K562 (cell line): ENCODE results near the gene ABHD17C. TPM values are rescaled to one million over a fixed set of nuclear protein-coding genes. Genes with fewer than 3 reads are reported as not detected.

Experiments used
- CTCF ChIP-seq, 3 experiments: IDR thresholded peaks in 2 of 3; conservative IDR thresholded peaks in 1 of 3; 2 replicates each; pipeline ENCODE4 v1.5.1; 2011 to 2012; ENCODE audit warnings: low read length in 3 of 3, mild to moderate bottlenecking in 3 of 3, control low read depth in 2 of 3, improper control_type of control experiment in 1 of 3, inconsistent platforms in 1 of 3, low read depth in 1 of 3, mixed read lengths in 1 of 3, moderate library complexity in 1 of 3; ENCODE audit not compliant: insufficient read depth in 2 of 3
- E2F4 ChIP-seq: sonication (generic); formaldehyde crosslinking; IDR thresholded peaks from 2 replicates; pipeline ENCODE4 v1.8.0; 2022; ENCODE audit warnings: mild to moderate bottlenecking, low read depth, missing genetic modification reagents
- NCOA4 ChIP-seq: fragments of 450-650 bp; IDR thresholded peaks from 2 replicates; pipeline ENCODE4 v1.6.1; 2018; ENCODE audit warnings: mild to moderate bottlenecking; ENCODE audit not compliant: partially characterized antibody
- NCOA6 ChIP-seq: fragments of 450-650 bp; IDR thresholded peaks from 2 replicates; pipeline ENCODE4 v1.6.1; 2017; ENCODE audit warnings: mild to moderate bottlenecking
- NFXL1 ChIP-seq: fragments of 450-650 bp; formaldehyde crosslinking; IDR thresholded peaks from 2 replicates; pipeline ENCODE4 v1.4.0; 2021; ENCODE audit warnings: mild to moderate bottlenecking
- REST ChIP-seq, 2 experiments: fragments of 450-650 bp; formaldehyde crosslinking in 1 of 2; IDR thresholded peaks; 2 replicates each; pipeline versions ENCODE4 v1.4.0 to v1.6.1; 2014 to 2020; ENCODE audit warnings: mild to moderate bottlenecking in 2 of 2, borderline replicate concordance in 1 of 2, low read depth in 1 of 2
- SIRT6 ChIP-seq: IDR thresholded peaks from one replicate; pipeline ENCODE4 v1.6.1; 2012; ENCODE audit warnings: low read depth, mild to moderate bottlenecking, control low read depth, inconsistent platforms, low read length, moderate library complexity
- SMAD4 ChIP-seq: fragments of 250-450 bp; sonication (Bioruptor Pico); conservative IDR thresholded peaks from 2 replicates; pipeline ENCODE4 v1.8.0; 2021; ENCODE audit warnings: inconsistent platforms, mild to moderate bottlenecking, moderate library complexity
- SMC3 ChIP-seq: conservative IDR thresholded peaks from 2 replicates; pipeline ENCODE4 v1.6.1; 2011; ENCODE audit warnings: low read depth, low read length, improper control_type of control experiment; ENCODE audit not compliant: insufficient read depth
- ZNF197 ChIP-seq: fragments of 200-800 bp; sonication (Bioruptor generic); IDR thresholded peaks from 2 replicates; pipeline ENCODE4 v1.6.1; 2016; ENCODE audit warnings: low read depth, missing genetic modification characterization, missing compliant biosample characterization
- polyA plus RNA-seq, 8 experiments: library from polyadenylated mRNA; depleted of rRNA in 4 of 8; stranded (reverse) in 5 of 8; unstranded in 3 of 8; fragments of >200 nt; fragmentation: Nextera tagmentation in 2 of 8; fragmentation: Illumina TruSeq in 1 of 8; extraction: Ambion mirVana in 2 of 8; extraction: Trizol in 1 of 8; gene quantifications; 2 replicates each; pipeline versions ENCODE4 v1.2.1 to v1.2.3, GENCODE V29; 2011 to 2014; ENCODE audit warnings: inconsistent platforms in 1 of 8, missing spikeins in 1 of 8
- total RNA-seq, 7 experiments: library from RNA; depleted of rRNA in 6 of 7; stranded (reverse); fragments of >200 nt in 6 of 7; fragmentation: Illumina TruSeq in 2 of 7; extraction: Trizol in 2 of 7; gene quantifications; 2 replicates each; pipeline versions ENCODE4 v1.2.1 to v1.2.3, GENCODE V29; 2011 to 2021; ENCODE audit warnings: low replicate concordance in 1 of 7
- TF ChIP-seq, protein P1 (sequence below): fragments of 200-400 bp; formaldehyde crosslinking; IDR thresholded peaks from 2 replicates; pipeline ENCODE4 v1.6.1; 2017; ENCODE audit warnings: mild to moderate bottlenecking, low read depth, low read length, moderate library complexity

ABHD17C gene
- total and polyA plus RNA-seq, 9 of the 15 experiments (the other 6 are each of a cell fraction or from before 2014, with no cell fraction given), result 0.04 to 0.42 (median 0.19) TPM; not detected in 1

DNA sequence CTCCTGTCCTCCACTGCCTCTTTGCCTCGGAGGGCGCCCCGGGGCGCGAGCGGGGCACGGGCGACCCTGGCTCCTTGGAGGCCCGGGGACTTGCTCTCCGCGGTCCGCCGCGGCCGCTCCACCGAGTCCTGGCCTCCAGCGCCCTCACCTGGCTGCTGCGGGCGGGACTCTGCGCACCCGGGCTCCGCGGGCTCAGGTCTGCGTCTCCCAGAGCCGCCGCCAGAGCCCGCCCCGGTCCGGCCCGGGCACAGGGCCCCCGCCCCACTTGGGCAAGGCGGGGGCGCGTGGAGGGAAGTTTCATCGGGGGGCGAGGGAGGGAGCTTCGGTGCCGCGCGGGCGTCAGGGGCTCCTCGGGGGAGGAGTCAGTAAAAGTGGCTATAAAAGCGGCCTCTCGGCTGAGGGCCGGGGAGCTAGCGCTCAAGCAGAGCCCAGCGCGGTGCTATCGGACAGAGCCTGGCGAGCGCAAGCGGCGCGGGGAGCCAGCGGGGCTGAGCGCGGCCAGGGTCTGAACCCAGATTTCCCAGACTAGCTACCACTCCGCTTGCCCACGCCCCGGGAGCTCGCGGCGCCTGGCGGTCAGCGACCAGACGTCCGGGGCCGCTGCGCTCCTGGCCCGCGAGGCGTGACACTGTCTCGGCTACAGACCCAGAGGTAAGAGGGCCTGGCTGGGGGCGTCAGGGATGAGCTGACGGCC is 84.0 kb downstream of the ABHD17C start, which contains the start of gene CEMIP (continued):
- TF ChIP-seq CTCF (IDR thresholded peaks at IDR 0.05 in 2 of 3, conservative IDR thresholded peaks at IDR 0.05 in 1 of 3; ENCODE audit: insufficient read depth in 2 of 3, low read depth in 1 of 3, low read length in 3 of 3) (peak; percentile 62 to 97 (median 81)), REST (IDR thresholded peaks at IDR 0.05; ENCODE audit: borderline replicate concordance) (peak; percentile 75; the same call in 1 of the 2 replicates), REST (CRISPR knock-in tag; IDR thresholded peaks at IDR 0.05; ENCODE audit: low read depth) (no peak), NCOA4 (no peak), SIRT6 (no peak), ZNF197 (CRISPR knock-in tag) (no peak), SMAD4 (CRISPR knock-in tag) (no peak), NCOA6 (no peak), NFXL1 (no peak), SMC3 (peak; percentile 57), E2F4 (CRISPR knock-in tag) (no peak)
- TF ChIP-seq, protein P1, sequence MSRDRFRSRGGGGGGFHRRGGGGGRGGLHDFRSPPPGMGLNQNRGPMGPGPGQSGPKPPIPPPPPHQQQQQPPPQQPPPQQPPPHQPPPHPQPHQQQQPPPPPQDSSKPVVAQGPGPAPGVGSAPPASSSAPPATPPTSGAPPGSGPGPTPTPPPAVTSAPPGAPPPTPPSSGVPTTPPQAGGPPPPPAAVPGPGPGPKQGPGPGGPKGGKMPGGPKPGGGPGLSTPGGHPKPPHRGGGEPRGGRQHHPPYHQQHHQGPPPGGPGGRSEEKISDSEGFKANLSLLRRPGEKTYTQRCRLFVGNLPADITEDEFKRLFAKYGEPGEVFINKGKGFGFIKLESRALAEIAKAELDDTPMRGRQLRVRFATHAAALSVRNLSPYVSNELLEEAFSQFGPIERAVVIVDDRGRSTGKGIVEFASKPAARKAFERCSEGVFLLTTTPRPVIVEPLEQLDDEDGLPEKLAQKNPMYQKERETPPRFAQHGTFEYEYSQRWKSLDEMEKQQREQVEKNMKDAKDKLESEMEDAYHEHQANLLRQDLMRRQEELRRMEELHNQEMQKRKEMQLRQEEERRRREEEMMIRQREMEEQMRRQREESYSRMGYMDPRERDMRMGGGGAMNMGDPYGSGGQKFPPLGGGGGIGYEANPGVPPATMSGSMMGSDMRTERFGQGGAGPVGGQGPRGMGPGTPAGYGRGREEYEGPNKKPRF, result no peak
